AG10803 (cell line): ENCODE measurements around the gene MARK3.

ENCODE experiments used
- DNase-seq: peaks from one replicate; pipeline ENCODE4 v3.0.0; 2010; ENCODE audit warnings: low read depth
- H3K4me3 ChIP-seq: 2 replicates; pipeline ENCODE4 v1.5.1; 2011; ENCODE audit warnings: mild to moderate bottlenecking, low read length, control low read depth
- CTCF ChIP-seq: conservative IDR thresholded peaks from 2 replicates; pipeline ENCODE4 v1.5.1; 2011; ENCODE audit warnings: mild to moderate bottlenecking, low read length, control low read depth, inconsistent platforms

The MARK3 gene

GRCh38 chr14:103531421-103532215 lies 146.4 kb downstream of the MARK3 start:
- no peak for DNase-seq
- TF ChIP-seq CTCF, result no peak
- no peak overlapping the region for H3K4me3 ChIP-seq

GRCh38 chr14:103532216-103533136 lies 147.3 kb downstream of the MARK3 start:
- DNase-seq, result no peak
- TF ChIP-seq CTCF, result no peak
- H3K4me3 ChIP-seq, result no peak overlapping the region

GRCh38 chr14:103533137-103533998 lies 148.2 kb downstream of the MARK3 start:
- no peak for TF ChIP-seq CTCF
- no peak overlapping the region for H3K4me3 ChIP-seq
- DNase-seq, result no peak

- H3K4me3 ChIP-seq, result no peak overlapping the region
These were observed 148.9 kb downstream of the MARK3 start for GRCh38 chr14:103533999-103534575.

GRCh38 chr14:103534576-103535061 lies 149.4 kb downstream of the MARK3 start:
- no peak for TF ChIP-seq CTCF
- DNase-seq, result no peak
- no peak overlapping the region for H3K4me3 ChIP-seq

More at GRCh38 chr14:103533999-103534575, 148.9 kb downstream of the MARK3 start:
- no peak for TF ChIP-seq CTCF
- no peak for DNase-seq
